GM21786 (cell line): ENCODE data around the gene FRMPD2.
"Not testable (repeated sequence)": the region's sequence is repeated elsewhere in the genome, so short reads cannot be mapped to it uniquely, and the experiment has no call there.

Source experiments
- ATAC-seq: cut with Tn5 transposase; IDR thresholded peaks from one replicate; pipeline ENCODE4 v1.9.1; 2021; ENCODE audit not compliant: unreplicated experiment

Gene FRMPD2

DNA sequence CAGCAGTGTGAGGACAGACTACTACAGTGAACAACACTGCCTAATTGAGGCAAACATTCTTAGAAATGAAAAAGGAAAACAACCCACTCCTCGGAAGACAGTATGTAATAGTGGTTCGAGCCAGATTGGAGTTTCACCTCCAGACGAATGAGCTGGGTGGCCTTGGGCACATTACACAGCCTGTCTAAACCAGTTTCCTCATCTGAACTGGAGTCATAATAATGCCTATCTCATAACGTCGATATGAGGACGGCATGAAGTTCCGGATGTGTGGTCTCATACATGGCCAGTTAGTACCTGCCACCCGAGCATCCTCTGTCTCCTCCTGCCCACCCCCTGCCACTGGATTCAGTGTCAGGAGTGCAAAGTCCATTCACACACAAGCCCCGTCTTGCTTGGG lies 15.8 kb upstream of the FRMPD2 start:
- ATAC-seq = no peak

DNA sequence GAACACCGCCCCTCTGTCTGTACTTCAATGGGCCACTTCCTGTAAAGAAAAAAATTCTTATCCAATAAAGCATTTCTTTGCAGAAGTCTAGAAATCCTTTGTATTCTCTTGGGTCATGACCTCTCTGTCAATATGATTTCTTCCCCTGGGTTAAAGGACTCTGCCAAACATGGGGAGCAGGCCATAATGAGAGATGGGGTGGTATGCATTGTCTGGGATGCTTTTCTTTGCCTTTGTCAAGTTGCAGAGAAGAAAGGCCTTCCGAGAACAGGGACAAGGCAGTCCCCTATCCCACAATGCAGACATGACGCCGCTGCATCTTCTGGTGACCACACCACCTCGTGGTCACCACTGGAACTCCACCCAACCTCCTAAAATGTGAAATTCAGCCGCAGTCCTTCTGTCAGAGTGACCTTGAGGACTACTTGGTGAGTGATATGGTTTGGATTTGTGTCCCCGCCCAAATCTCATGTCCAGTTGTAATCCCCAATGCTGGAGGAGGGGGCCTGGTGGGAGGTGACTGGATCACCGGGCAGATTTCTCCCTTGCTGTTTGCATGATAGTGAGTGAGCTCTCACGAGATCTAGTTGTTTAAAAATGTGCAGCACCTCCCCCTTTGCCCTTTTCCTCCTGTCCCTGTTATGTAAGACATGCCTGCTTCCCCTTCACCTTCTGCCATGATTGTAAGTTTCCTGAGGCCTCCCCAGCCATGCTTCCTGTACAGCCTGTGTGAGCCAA lies 15.2 kb upstream of the FRMPD2 start:
- ATAC-seq = no peak

DNA sequence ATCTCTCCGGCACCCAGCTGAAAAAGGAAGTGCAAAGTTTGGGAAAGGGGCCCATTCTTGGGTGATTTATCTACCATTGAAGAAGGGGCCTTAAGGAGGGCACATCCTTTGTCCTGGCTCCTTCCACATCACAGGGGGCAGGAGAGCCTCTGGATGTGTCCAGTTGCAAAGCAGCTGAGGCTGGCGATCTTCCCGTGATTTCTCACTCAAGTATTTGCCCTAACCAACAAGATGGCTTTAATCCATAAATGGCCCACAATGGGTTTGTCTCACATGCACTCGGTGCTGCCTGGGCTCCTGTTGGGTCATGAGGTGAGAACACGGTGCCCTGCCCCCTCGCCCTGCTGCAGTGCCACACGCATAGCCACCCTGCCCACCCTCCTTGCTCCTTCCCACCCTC lies 14.2 kb upstream of the FRMPD2 start:
- no peak for ATAC-seq

DNA sequence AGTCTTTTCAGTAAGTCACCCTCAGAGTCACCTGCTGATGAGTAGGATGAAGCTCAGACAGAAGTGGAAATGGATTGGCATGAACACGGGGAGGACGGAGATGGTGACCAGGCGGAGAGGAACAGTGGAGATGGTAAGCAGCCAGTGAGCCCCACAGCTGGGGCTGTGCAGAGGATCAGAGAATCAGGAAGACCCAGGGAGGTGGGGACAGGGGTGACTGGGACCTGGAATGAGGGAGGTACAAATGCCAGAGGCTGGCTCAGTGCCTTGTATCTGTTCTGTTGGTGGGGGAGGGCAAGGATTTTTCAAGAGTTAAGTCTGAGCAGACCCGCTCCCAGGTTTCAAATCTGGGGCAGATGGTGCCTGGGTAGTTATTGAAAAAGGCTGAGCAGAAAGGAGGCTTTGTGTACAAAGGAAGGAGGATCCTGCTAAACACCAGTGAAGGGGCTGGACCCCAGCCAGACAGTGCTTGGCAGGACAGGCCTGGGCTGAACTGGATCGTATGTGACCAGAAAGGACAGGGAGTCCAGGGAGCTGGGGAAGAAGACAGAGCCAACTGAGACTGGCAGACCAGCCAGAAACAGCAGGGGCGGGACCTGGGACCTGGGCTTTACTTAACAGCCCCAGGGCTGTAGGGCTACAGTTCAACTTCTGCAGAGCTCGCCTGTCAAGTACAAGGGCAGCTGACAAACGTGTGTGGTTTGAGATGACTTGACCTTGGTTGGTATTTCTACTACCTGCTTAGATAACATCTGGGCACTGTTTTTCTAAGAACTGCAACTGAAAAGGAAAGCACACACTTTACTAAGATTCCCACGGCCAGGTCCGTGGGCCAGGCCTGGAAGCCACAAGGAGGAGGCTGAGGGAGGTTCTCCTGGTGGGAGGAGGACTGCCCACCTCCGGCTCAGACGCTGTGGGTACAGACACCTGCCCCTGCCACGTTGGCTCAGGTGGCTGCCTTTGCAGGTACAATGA lies 13.2 kb upstream of the FRMPD2 start:
- peak; percentile 66 for ATAC-seq

DNA sequence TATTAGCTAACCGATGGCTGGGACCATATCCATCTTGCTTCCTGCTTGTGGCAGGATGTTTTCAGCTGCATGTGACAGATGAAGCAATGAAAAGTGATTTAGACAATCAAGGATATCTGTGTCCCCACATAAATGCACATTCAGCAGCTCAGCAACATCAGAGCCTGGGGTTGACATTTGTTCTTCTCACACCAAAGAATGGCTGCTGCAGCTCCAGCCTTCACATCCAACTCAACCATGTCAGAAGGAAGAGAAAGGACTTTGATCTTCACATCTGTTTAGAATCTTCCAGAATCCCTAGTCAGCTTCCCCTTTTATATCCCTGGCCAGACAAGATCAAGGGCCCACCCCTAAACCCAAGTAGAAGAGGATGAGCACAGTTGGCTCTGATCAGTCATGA lies 11.9 kb upstream of the FRMPD2 start:
- ATAC-seq = no peak

DNA sequence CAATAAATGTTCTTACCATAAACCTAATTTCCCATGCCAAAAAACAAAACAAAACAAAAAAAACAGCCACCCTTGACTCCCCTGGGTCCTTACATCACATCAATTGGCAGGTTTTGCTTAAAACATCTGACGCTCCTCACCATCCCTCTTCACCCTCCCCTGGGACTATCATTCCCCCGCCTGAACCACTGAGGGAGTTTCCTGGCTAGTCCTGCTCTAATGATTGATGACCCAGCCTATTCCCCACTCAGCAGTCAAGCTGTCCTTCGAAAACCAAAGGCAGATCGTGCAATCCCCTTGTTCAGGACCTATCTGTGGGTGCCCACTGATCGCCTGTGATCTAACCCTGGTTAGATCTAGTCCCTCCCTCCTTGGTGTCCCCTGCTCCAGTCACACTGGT lies 11.2 kb upstream of the FRMPD2 start:
- peak; percentile 33 for ATAC-seq

DNA sequence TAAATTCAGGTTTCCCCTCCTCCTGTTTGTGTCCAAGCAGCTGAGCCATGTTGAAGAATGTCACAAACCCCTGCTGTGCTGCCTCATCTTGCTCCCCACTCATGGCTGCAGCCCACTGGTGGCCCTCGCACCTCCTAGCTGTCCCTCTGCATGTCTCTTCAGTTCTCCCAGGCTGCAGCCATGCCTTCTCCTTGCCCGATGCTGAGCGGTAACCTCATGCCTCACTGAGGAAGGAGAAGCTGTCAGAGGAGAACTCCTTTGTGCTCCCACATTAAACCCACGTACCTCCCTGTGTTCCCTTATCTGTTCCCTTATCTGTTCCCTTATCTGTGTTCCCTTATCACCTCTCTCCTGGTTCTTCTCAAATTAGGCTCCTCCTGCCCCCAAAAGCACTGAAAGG lies 10.3 kb upstream of the FRMPD2 start:
- ATAC-seq = no peak

DNA sequence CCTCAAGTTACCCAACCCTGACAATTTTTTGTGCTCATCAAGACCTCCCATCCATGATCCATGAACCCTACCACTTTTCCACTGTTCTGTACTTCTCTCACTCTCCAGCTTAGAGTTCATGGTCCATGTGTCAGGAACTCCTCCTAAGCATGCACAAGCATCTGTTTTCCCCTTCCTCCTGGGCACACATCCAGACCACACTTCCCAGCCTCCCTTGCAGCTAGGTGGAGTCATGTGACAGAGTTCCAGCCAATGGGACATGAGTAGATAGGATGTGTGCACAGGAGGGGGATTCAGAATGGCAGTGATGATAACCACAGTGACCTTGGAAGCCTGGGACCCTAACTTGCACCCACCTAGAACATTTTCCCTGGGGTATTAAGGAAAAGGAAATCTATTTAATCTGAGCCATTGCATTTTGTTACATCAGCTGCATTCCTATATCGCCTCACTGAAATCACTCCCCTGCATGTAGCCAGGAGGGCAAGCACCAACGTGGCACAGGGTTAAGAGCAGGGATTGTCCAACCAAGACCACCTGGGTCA lies 9.6 kb upstream of the FRMPD2 start:
- no peak for ATAC-seq

DNA sequence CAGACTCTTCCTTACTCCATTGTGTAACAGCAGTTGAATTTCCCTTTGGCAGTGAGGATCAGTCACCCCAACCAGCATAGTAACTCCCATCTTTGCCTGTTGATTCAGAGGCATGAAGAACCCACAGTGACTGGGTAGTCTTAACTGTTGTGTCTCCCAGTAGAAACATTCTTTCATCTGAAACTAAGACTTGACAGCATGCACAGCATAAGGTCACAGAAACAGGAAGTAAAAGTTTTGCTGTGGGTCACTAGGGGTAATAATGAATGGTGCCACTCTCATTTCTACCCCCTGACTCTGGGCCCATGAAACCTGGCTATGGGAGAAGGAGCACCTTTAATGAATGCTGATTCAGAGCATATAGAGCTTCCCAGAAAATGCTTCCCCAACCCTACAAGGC lies 8.3 kb upstream of the FRMPD2 start:
- ATAC-seq = peak; percentile 63

DNA sequence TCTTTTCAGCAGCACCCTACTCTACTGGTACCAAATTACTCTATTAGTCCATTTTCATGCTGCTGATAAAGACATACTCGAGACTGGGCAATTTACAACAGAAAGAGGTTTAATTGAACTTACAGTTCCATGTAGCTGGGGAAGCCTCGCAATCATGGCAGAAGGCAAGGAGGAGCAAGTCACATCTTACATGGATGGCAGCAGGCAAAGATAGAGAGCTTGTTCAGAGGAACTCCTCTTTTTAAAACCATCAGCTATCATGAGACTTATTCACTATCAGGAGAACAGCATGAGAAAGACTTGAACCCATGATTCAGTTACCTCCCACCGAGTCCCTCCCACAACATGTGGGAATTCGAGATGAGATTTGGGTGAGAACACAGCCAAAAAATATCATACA lies 7.2 kb upstream of the FRMPD2 start:
- ATAC-seq = not testable (repeated sequence)

DNA sequence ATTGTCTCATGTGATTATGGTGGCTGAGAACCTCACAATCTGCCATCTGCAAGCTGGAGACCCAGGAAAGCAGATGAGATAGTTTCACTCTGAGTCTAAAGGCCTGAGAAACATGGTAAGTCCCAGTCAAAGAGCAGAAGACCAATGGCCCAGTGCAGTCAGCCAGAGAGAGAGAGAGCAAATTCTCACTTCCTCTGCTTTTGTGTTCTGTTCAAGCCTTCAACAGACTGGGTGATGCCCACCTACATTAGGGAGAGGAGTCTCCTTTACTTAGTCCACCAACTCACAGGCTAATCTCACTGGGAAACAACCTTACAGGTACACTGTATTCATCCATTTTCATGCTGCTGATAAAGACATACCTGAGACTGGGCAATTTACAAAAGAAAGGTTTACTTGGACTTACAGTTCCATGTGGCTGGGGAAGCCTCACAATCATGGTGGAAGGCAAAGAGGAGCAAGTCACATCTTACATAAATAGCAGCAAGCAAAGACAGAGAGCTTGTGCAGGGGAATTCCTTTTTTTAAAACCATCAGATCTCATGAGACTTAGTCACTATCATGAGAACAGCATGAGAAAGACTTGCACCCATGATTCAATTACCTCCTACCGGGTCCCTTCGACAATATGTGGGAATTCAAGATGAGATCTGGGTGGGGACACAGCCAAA lies 4.7 kb upstream of the FRMPD2 start:
- peak; percentile 75 for ATAC-seq

DNA sequence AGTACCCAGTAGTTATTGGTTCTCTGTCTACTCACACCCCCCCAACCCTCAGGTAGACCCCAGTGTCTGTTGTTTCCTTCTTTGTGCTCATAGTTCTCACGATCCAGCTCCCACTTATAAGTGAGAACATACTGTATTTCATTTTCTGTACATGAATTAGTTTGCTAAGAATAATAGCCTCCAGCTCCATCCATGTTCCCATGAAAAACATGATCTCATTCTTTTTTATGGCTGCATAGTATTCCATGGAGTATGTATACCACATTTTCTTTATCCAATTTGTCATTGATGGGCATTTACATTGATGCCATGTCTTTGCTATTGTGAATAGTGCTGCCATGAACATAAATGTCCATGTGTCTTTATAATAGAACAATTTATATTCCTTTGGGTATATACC lies 2.6 kb upstream of the FRMPD2 start:
- no peak for ATAC-seq

DNA sequence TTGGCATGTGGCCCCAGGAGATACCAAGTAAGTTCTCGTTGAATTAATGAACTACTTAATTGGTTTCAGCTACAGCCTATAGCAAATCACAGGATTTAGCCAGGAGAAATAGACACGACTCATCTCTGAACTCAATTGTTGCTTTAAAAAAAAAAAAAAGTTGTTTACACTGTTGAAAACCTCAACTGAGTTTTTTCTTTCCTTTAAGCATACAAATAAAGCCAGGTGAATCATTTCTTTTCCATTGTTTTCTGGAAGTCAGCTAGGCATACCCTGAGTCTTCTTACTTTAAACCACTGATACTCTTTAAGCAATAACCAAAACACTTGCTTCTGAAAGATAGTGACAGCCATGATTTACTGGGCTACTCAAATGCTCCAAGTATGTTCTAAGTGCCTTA lies 755 bp downstream of the FRMPD2 start:
- ATAC-seq = no peak

DNA sequence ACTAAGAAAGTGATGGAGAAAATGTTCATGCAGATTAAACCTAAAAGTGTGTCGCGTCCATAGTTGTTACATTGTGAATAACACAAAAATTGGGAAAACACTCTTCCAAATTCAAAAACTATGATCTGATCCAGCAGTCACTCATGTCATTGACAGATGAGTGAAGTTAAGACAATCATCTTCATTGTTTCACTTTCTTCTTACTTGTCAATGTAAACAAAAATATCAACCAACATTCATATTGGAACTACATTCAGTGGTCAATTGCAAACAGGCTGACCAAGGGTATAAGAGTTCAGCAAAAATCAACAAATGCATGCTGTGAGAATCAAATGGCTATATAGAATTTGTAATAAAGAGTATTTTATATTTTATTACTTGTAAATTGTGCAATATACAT lies 1.8 kb downstream of the FRMPD2 start:
- ATAC-seq = no peak

DNA sequence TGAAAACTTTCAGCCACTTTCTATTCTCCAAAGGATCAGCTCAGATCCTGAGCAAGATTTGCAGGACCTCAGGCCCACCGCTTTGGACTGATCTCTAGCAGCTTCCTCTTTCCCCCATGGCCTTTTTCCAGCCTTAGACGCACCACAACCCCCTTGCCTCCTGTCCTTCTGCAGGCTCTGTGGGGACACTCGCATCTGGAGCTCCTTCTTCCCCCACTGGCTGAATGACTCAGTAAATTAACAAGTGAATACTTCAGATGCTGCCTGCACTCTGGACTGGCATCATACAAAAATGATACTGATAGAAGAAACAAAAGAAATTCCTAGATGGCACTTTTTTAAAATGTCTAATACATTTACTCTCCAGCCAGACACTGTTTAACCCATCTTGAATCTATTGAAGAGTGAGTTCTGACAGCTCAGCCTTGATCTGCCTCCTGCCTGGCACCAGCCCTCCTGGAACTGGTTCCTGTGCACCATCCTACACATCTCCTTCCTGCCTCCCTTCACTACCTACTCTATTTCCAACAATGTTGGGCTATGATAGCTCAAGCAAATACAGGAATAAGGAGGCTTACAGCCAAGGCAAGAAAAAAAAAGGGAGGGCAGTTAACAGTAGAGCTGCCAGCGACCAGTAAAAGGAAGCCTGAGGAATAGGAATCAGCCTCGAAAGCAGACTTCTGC lies 3.3 kb downstream of the FRMPD2 start:
- no peak for ATAC-seq

DNA sequence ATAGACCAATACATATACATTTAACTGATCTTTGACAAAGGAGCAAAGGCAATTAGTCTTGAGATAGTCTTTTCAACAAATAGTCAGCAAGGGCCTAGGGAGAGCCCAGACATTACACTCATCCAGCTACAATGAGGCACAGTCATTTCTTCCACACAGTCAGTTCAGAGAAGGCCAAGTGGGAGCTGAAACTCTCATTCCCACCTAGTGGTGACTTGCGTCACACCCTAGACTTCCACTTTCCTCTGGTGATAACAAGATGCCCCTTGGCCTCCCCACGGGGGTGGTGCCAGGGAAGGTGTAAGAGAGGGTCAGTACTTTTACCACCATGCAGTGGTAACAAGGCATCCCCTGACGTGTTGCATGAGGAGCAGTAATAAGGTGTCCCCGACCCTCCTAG lies 8.0 kb downstream of the FRMPD2 start:
- no peak for ATAC-seq

DNA sequence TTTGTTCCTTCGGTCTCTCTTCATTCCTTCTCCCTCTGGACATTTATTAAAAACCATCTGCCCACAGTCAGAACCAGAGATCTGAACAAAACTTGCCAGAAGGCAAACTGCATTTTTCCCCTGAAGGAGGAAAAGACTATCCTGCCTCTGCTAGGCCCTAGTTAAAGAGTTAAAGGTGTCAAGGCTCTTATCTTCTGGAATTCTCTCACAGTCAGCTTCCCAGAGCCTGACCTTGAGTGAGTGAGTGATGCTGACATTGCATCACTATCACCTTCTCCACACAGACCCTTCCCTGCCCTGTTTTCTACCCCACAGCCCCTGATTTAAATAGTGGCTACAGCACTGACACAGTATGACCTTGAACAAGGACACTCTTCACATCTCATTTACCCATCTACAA lies 16.4 kb downstream of the FRMPD2 start:
- ATAC-seq = no peak

DNA sequence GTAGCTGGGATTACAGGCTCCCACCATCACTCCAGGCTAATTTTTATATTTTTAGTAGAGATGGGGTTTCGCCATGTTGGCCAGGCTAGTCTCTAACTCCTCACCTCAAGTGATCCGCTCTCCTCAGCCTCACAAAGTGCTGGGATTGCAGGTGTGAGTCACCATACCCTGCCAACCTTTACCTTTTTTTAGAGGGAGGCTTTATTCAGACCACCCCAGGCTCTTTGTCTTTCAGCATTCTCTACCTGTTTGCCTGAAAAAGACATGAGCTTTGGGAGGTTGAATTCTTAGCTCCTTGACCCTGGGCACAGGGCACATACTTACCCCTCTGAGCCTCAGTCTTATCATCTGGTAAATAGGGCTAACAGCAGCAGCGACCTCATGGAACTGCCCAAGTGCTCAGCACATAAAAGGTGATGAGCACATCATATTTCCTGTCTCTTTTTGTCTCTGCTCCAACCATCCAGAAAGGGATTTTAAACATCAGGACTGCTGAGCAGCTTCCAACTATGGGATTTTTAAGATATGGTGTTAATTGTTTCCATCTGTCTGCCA lies 17.0 kb downstream of the FRMPD2 start:
- no peak for ATAC-seq

DNA sequence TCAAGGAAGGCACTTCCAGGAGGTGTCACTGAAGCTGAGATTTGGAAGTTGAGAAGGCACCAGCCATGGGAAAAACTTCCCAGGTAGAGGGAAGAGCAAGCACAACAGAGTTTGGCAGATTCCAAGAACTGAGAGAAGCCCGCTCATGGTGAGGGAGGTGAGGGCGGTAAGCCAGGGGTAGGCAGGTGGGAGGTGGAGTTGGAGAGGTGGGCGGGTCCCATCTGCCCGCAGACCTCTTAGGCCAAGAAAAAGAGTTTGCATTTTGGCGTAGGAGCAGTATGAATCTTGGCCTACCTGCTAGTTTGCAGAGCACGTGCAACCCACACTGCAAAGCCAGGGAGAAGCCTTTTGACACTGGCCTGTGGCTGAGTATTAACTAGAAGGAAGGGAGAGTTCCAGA lies 18.8 kb downstream of the FRMPD2 start:
- no peak for ATAC-seq

DNA sequence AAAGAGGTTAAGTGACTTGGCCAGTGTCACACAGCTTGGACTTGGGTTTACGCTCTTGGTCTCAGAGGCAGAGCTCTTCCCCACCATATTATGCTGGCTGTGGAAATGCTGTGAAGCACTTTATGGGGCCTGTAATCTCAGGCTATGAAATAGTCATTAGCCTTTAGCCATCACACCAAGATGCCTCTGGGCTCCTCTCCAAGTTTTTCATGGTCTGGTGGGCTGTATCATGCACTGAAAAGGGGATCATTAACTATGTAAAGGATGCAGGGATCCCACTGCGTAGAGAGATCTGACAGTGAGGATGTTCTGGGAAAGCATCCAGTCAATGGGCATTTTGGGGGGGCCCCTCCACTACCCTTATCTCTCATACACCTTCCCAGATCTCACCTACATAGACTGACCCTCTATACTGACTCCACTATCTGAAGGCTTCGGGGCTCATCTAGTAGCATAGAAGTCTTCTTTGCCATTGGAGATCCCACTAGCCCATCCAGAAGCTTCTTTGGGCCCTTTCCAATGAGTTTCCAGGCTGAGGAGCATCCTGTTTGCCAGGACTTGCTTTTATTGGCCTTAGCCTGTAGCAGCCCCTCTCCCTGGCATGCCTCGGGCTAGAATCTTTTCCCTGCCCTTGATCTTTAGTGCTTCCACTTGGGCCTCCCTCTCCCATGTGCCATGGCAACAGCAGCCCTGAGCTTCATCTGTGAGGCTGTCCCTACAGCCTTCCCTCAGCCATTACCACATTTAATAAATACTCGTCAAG lies 19.6 kb downstream of the FRMPD2 start:
- no peak for ATAC-seq
